Activated T-helper 17 cell treated with anti-CD3 and anti-CD28 coated beads, Interleukin-2, amount 50 U/mL, for 72 hours (primary cell): Measurements from ENCODE around the gene DUSP23. TPM values are rescaled to one million over a fixed set of nuclear protein-coding genes. Genes with fewer than 3 reads are reported as not detected.

ENCODE experiments used
- ATAC-seq: fragments of 150-1000 bp; cut with Tn5 transposase; replicated peaks from 2 replicates; pipeline ENCODE4 v1.10.0; 2021; ENCODE audit warnings: mild to moderate bottlenecking, moderate library complexity
- H3K27ac Mint-ChIP-seq: one replicate; pipeline ENCODE4 v1.8.0; 2022; ENCODE audit warnings: mixed read lengths
- H3K27me3 Mint-ChIP-seq: one replicate; pipeline ENCODE4 v1.8.0; 2022; ENCODE audit warnings: mixed read lengths
- H3K36me3 Mint-ChIP-seq: one replicate; pipeline ENCODE4 v1.8.0; 2022; ENCODE audit warnings: low read depth, mild to moderate bottlenecking, mixed read lengths
- H3K4me1 Mint-ChIP-seq: one replicate; pipeline ENCODE4 v1.8.0; 2022; ENCODE audit warnings: mixed read lengths
- H3K4me3 Mint-ChIP-seq: one replicate; pipeline ENCODE4 v1.8.0; 2022; ENCODE audit warnings: mild to moderate bottlenecking, mixed read lengths
- H3K9me3 Mint-ChIP-seq: one replicate; pipeline ENCODE4 v1.8.0; 2022; ENCODE audit warnings: mixed read lengths
- total RNA-seq, 2 donors: library from RNA; stranded (reverse); gene quantifications; one replicate each; pipeline ENCODE4 v1.2.3, GENCODE V29; 2022

DUSP23 gene
- total RNA-seq, 2 donors from 2014 or later, result 17.7 to 26.5 TPM

DNA sequence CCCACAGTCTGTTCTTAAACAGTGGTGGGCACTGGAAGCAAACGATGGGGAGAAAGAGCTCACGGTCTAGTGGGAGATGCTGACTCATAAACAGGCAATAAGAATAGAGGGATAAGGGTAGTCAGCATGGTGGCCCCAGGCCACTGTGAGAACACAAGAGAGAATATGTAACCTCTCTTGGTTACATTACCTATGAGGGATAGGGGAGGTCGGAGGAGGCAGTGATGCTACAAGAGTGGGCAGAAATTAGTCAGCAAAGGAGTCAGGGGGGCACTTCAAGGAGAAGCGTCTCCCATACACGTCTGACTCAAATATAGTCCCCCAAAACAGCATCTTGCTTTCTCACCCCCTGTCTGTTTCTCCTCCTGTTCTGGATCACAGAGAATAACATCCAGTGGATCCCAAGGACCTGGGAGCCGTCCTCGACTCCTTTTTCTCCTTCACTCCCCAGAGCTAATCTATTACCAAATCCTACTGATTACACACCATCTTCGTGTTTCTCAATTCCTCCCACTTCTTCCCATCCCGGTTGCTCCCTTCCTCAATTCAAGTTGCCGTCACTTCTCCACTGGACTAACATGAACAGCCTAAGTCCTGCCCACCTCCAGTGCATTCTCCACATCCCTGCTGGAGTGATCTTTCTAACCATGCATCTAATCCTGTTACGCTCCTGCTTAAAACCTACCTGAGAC is 48.0 kb downstream of the DUSP23 start:
- Mint-ChIP-seq H3K4me3 (no peak overlapping the region), H3K36me3 (no peaks in the 10 kb centered on the region), H3K4me1 (peaks cover 26% of the 10 kb centered on the region), H3K27ac (no peak overlapping the region), H3K27me3 (no peaks in the 10 kb centered on the region), H3K9me3 (no peaks in the 10 kb centered on the region)
- no peak for ATAC-seq

DNA sequence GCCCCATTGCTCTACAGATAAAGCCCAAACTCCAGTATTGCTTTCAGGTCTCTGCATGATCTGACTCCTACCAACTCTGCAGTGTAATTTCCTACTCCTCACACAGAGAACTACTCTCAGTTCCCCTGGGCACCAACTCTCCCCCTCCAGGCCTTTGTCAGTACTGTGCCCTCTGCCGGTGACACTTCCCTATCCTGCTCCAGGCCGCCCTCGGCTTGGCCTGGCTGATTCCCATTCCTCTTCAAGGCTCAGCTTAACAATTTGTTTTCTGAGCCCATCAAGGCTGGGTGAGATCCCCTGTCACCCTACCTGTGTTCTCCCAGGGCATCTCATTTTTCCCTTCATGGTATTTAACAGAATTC is 48.5 kb downstream of the DUSP23 start:
- H3K27me3 Mint-ChIP-seq, result no peaks in the 10 kb centered on the region
- no peaks in the 10 kb centered on the region for H3K36me3 Mint-ChIP-seq
- H3K4me3 Mint-ChIP-seq, result no peak overlapping the region
- H3K4me1 Mint-ChIP-seq, result peaks cover 26% of the 10 kb centered on the region
- no peak for ATAC-seq
- H3K9me3 Mint-ChIP-seq, result no peaks in the 10 kb centered on the region
- H3K27ac Mint-ChIP-seq, result no peak overlapping the region

DNA sequence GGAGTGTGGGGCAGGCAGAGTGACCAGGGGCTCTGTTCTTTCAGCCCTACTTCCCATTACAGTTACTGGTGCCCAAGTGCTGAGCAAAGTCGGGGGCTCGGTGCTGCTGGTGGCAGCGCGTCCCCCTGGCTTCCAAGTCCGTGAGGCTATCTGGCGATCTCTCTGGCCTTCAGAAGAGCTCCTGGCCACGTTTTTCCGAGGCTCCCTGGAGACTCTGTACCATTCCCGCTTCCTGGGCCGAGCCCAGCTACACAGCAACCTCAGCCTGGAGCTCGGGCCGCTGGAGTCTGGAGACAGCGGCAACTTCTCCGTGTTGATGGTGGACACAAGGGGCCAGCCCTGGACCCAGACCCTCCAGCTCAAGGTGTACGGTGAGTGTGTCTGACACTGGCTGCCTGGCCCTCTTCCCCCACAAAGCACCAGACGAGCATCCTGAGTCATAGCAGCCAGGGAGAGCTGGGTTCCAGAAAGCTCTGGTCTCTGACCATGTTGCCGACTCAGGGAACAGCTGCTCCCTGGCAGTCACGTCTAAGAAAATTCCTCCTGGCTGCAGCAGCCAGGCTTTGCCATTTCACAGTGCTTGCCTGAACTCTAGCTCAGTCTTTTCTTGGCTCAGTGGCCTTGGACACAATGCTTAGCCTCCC is 49.2 kb downstream of the DUSP23 start:
- H3K27me3 Mint-ChIP-seq, result no peaks in the 10 kb centered on the region
- H3K36me3 Mint-ChIP-seq, result no peaks in the 10 kb centered on the region
- no peak overlapping the region for H3K4me3 Mint-ChIP-seq
- ATAC-seq, result no peak
- no peaks in the 10 kb centered on the region for H3K9me3 Mint-ChIP-seq
- H3K27ac Mint-ChIP-seq, result peak overlapping the region; percentile 46
- H3K4me1 Mint-ChIP-seq, result peaks cover 23% of the 10 kb centered on the region

DNA sequence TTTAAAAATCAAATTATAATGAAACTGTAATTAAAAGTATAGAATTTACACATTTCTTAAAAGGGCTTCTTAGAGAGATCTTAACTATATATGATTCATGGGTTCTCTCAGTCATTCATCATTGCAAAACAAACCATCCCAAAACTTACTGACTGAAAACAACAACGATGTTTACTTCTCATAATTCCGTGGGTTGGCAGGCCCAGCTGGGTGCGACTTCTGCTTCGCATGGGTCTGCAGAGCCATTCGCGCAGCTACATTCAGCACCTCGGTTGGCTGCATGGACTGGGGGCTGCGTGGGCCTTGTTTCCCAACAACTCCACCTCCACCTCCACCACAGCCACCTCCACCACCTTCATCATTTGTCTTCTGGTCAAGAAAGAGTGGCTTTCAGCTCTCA is 50.0 kb downstream of the DUSP23 start:
- no peak overlapping the region for H3K27ac Mint-ChIP-seq
- ATAC-seq, result no peak
- H3K4me3 Mint-ChIP-seq, result no peak overlapping the region
- peaks cover 17% of the 10 kb centered on the region for H3K4me1 Mint-ChIP-seq
- no peaks in the 10 kb centered on the region for H3K27me3 Mint-ChIP-seq
- no peaks in the 10 kb centered on the region for H3K36me3 Mint-ChIP-seq
- H3K9me3 Mint-ChIP-seq, result no peaks in the 10 kb centered on the region

- H3K9me3 Mint-ChIP-seq, result no peaks in the 10 kb centered on the region
- H3K36me3 Mint-ChIP-seq, result no peaks in the 10 kb centered on the region
- no peak for ATAC-seq
- no peak overlapping the region for H3K4me3 Mint-ChIP-seq
- no peaks in the 10 kb centered on the region for H3K27me3 Mint-ChIP-seq
- peaks cover 8% of the 10 kb centered on the region for H3K4me1 Mint-ChIP-seq
- no peak overlapping the region for H3K27ac Mint-ChIP-seq
Measured at GRCh38 chr1:159831412-159832141, 50.8 kb downstream of the DUSP23 start.

Other genes starting within 250 kb of the DUSP23 start
- not detected for gene OR10J5, start 245.0 kb upstream of the DUSP23 start, total RNA-seq
- not detected for gene APCS, start 193.1 kb upstream of the DUSP23 start, total RNA-seq
- not detected for gene CRP, start 66.4 kb upstream of the DUSP23 start, total RNA-seq
- not detected for gene FCRL6, start 21.4 kb downstream of the DUSP23 start, total RNA-seq
- gene SLAMF8, start 45.9 kb downstream of the DUSP23 start, total RNA-seq, result 1 to 10 TPM in 1 of 2 donors, under 1 TPM in 1; 0.30 to 1.2 TPM
- under 1 TPM in 1 of 2 donors, not detected in 1; 0.26 TPM for gene VSIG8, start 81.7 kb downstream of the DUSP23 start, total RNA-seq
- gene CFAP45, start 119.2 kb downstream of the DUSP23 start, total RNA-seq, result 1 to 10 TPM in 1 of 2 donors, under 1 TPM in 1; 0.78 to 3.6 TPM
- 100 to 1,000 TPM; 457 to 593 TPM for gene TAGLN2, start 144.5 kb downstream of the DUSP23 start, total RNA-seq
- gene IGSF9, start 164.7 kb downstream of the DUSP23 start, total RNA-seq, result not detected
- gene SLAMF9, start 173.3 kb downstream of the DUSP23 start, total RNA-seq, result not detected